Tibial nerve (tissue), 4 donors: ENCODE measurements around the gene GSG1L.

ENCODE experiments used
- CTCF ChIP-seq, 5 experiments: fragments of 200-600 bp in 3 of 5; fragments of 450-650 bp in 2 of 5; sonication (generic) in 3 of 5; IDR thresholded peaks; one replicate each; pipeline ENCODE4 v1.5.1; 2016 to 2019; ENCODE audit warnings: antibody characterized with exemption in 5 of 5, mild to moderate bottlenecking in 3 of 5, moderate library complexity in 2 of 5
- EP300 ChIP-seq, 2 donors: sonication (generic); formaldehyde crosslinking; IDR thresholded peaks; one replicate each; pipeline ENCODE4 v1.6.1; 2017; ENCODE audit warnings: antibody characterized with exemption in 2 of 2, mild to moderate bottlenecking in 1 of 2
- POLR2A ChIP-seq, 2 donors: fragments of 450-650 bp; IDR thresholded peaks; one replicate each; pipeline ENCODE4 v1.6.1; 2017; ENCODE audit warnings: antibody characterized with exemption in 2 of 2, mild to moderate bottlenecking in 2 of 2, moderate library complexity in 2 of 2

DNA sequence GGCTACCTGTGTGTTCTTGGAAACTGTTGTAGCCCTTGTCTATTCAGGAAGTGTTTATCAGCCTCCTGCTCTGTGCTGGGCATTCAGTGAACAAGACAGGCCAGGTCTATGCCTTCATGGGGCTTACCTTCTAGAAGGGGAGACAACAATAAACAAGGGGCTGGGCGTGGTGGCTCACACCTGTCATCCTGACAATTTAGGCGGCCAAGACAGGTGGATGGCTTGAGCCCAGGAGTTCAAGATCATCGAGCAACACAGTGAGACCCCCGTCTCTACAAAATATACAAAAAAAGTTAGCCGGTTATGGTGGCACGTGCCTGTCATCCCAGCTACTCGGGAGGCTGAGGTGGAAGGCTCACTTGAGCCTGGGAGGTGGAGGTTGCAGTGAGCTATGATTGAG, 5.5 kb upstream of the GSG1L start:
- TF ChIP-seq CTCF (IDR thresholded peaks at IDR 0.05) (no peak), POLR2A (IDR thresholded peaks at IDR 0.05) (no peak), EP300 (IDR thresholded peaks at IDR 0.05) (no peak)
